Measurements from ENCODE around the gene CACNG5.

The CACNG5 gene

GRCh38 chr17:66805567-66805966 is 29.4 kb upstream of the CACNG5 start:
- Histone ChIP-seq H3K4me1 (ENCODE audit: control insufficient read depth, insufficient read depth, low read length) (no peaks in the 10 kb centered on the region), H3K4me3 (ENCODE audit: low read length) (no peak overlapping the region), H3K36me3 (ENCODE audit: insufficient read depth, low read length) (no peaks in the 10 kb centered on the region), H3K4me2 (ENCODE audit: low read length) (no peak overlapping the region), H3K9me3 (replicated peaks; ENCODE audit: low read length) (no peaks in the 10 kb centered on the region), H3K9ac (ENCODE audit: low read depth, low read length) (no peak overlapping the region), H3K27me3 (ENCODE audit: control insufficient read depth, insufficient read depth, low read length) (no peaks in the 10 kb centered on the region)

- Histone ChIP-seq H3K9ac (ENCODE audit: low read depth, low read length) (no peak overlapping the region), H3K36me3 (ENCODE audit: insufficient read depth, low read length) (no peaks in the 10 kb centered on the region), H3K4me2 (ENCODE audit: low read length) (no peak overlapping the region), H3K4me3 (ENCODE audit: low read length) (no peak overlapping the region), H3K27me3 (ENCODE audit: control insufficient read depth, insufficient read depth, low read length) (no peaks in the 10 kb centered on the region), H3K9me3 (replicated peaks; ENCODE audit: low read length) (no peaks in the 10 kb centered on the region), H3K4me1 (ENCODE audit: control insufficient read depth, insufficient read depth, low read length) (no peaks in the 10 kb centered on the region)
Observed at GRCh38 chr17:66807182-66807581, 27.7 kb upstream of the CACNG5 start.

- Histone ChIP-seq H3K4me1 (ENCODE audit: control insufficient read depth, insufficient read depth, low read length) (no peaks in the 10 kb centered on the region), H3K36me3 (ENCODE audit: insufficient read depth, low read length) (no peaks in the 10 kb centered on the region)
Observed at GRCh38 chr17:66809408-66809807, 25.5 kb upstream of the CACNG5 start.

GRCh38 chr17:66810951-66811682 is 23.8 kb upstream of the CACNG5 start:
- H3K9me3 ChIP-seq (replicated peaks; ENCODE audit: low read length), result no peaks in the 10 kb centered on the region
- peaks cover 7% of the 10 kb centered on the region for H3K27me3 ChIP-seq (ENCODE audit: control insufficient read depth, insufficient read depth, low read length)
- H3K9ac ChIP-seq (ENCODE audit: low read depth, low read length), result no peak overlapping the region
- H3K4me3 ChIP-seq (ENCODE audit: low read length), result no peak overlapping the region
- H3K4me1 ChIP-seq (ENCODE audit: control insufficient read depth, insufficient read depth, low read length), result no peaks in the 10 kb centered on the region
- no peak overlapping the region for H3K4me2 ChIP-seq (ENCODE audit: low read length)
- no peaks in the 10 kb centered on the region for H3K36me3 ChIP-seq (ENCODE audit: insufficient read depth, low read length)

More at GRCh38 chr17:66809408-66809807, 25.5 kb upstream of the CACNG5 start:
- Histone ChIP-seq H3K4me2 (ENCODE audit: low read length) (no peak overlapping the region), H3K27me3 (ENCODE audit: control insufficient read depth, insufficient read depth, low read length) (peaks cover 6% of the 10 kb centered on the region), H3K9me3 (replicated peaks; ENCODE audit: low read length) (no peaks in the 10 kb centered on the region), H3K9ac (ENCODE audit: low read depth, low read length) (no peak overlapping the region), H3K4me3 (ENCODE audit: low read length) (no peak overlapping the region)

GRCh38 chr17:66811683-66812054 is 23.2 kb upstream of the CACNG5 start:
- peaks cover 7% of the 10 kb centered on the region for H3K27me3 ChIP-seq (ENCODE audit: control insufficient read depth, insufficient read depth, low read length)

GRCh38 chr17:66812571-66812970 is 22.3 kb upstream of the CACNG5 start:
- peaks cover 7% of the 10 kb centered on the region for H3K27me3 ChIP-seq (ENCODE audit: control insufficient read depth, insufficient read depth, low read length)
- H3K4me1 ChIP-seq (ENCODE audit: control insufficient read depth, insufficient read depth, low read length), result no peaks in the 10 kb centered on the region
- H3K4me3 ChIP-seq (ENCODE audit: low read length), result no peak overlapping the region
- no peak overlapping the region for H3K4me2 ChIP-seq (ENCODE audit: low read length)
- no peak overlapping the region for H3K9ac ChIP-seq (ENCODE audit: low read depth, low read length)
- no peaks in the 10 kb centered on the region for H3K36me3 ChIP-seq (ENCODE audit: insufficient read depth, low read length)
- no peaks in the 10 kb centered on the region for H3K9me3 ChIP-seq (replicated peaks; ENCODE audit: low read length)

More at GRCh38 chr17:66811683-66812054, 23.2 kb upstream of the CACNG5 start:
- Histone ChIP-seq H3K36me3 (ENCODE audit: insufficient read depth, low read length) (no peaks in the 10 kb centered on the region), H3K4me3 (ENCODE audit: low read length) (no peak overlapping the region), H3K4me1 (ENCODE audit: control insufficient read depth, insufficient read depth, low read length) (no peaks in the 10 kb centered on the region), H3K4me2 (ENCODE audit: low read length) (no peak overlapping the region), H3K9me3 (replicated peaks; ENCODE audit: low read length) (no peaks in the 10 kb centered on the region), H3K9ac (ENCODE audit: low read depth, low read length) (no peak overlapping the region)

- no peaks in the 10 kb centered on the region for H3K9me3 ChIP-seq (replicated peaks; ENCODE audit: low read length)
- H3K4me2 ChIP-seq (ENCODE audit: low read length), result no peak overlapping the region
- H3K27me3 ChIP-seq (ENCODE audit: control insufficient read depth, insufficient read depth, low read length), result peaks cover 7% of the 10 kb centered on the region
- no peak overlapping the region for H3K9ac ChIP-seq (ENCODE audit: low read depth, low read length)
- H3K4me1 ChIP-seq (ENCODE audit: control insufficient read depth, insufficient read depth, low read length), result no peaks in the 10 kb centered on the region
- no peak overlapping the region for H3K4me3 ChIP-seq (ENCODE audit: low read length)
- no peaks in the 10 kb centered on the region for H3K36me3 ChIP-seq (ENCODE audit: insufficient read depth, low read length)
Observed at GRCh38 chr17:66813296-66813695, 21.6 kb upstream of the CACNG5 start.

- Histone ChIP-seq H3K4me2 (ENCODE audit: low read length) (no peak overlapping the region), H3K9me3 (replicated peaks; ENCODE audit: low read length) (no peaks in the 10 kb centered on the region), H3K4me3 (ENCODE audit: low read length) (no peak overlapping the region), H3K36me3 (ENCODE audit: insufficient read depth, low read length) (no peaks in the 10 kb centered on the region), H3K4me1 (ENCODE audit: control insufficient read depth, insufficient read depth, low read length) (no peaks in the 10 kb centered on the region), H3K9ac (ENCODE audit: low read depth, low read length) (no peak overlapping the region), H3K27me3 (ENCODE audit: control insufficient read depth, insufficient read depth, low read length) (peaks cover 7% of the 10 kb centered on the region)
Observed at GRCh38 chr17:66814026-66814425, 20.9 kb upstream of the CACNG5 start.

GRCh38 chr17:66814570-66814969 is 20.3 kb upstream of the CACNG5 start:
- no peak overlapping the region for H3K4me2 ChIP-seq (ENCODE audit: low read length)
- peaks cover 10% of the 10 kb centered on the region for H3K27me3 ChIP-seq (ENCODE audit: control insufficient read depth, insufficient read depth, low read length)
- H3K36me3 ChIP-seq (ENCODE audit: insufficient read depth, low read length), result no peaks in the 10 kb centered on the region
- no peak overlapping the region for H3K9ac ChIP-seq (ENCODE audit: low read depth, low read length)
- no peaks in the 10 kb centered on the region for H3K9me3 ChIP-seq (replicated peaks; ENCODE audit: low read length)
- H3K4me1 ChIP-seq (ENCODE audit: control insufficient read depth, insufficient read depth, low read length), result no peaks in the 10 kb centered on the region
- no peak overlapping the region for H3K4me3 ChIP-seq (ENCODE audit: low read length)

- no peaks in the 10 kb centered on the region for H3K9me3 ChIP-seq (replicated peaks; ENCODE audit: low read length)
- H3K27me3 ChIP-seq (ENCODE audit: control insufficient read depth, insufficient read depth, low read length), result peaks cover 24% of the 10 kb centered on the region
- no peak overlapping the region for H3K4me3 ChIP-seq (ENCODE audit: low read length)
- H3K4me2 ChIP-seq (ENCODE audit: low read length), result no peak overlapping the region
- H3K9ac ChIP-seq (ENCODE audit: low read depth, low read length), result no peak overlapping the region
- no peaks in the 10 kb centered on the region for H3K4me1 ChIP-seq (ENCODE audit: control insufficient read depth, insufficient read depth, low read length)
- H3K36me3 ChIP-seq (ENCODE audit: insufficient read depth, low read length), result no peaks in the 10 kb centered on the region
Observed at GRCh38 chr17:66817750-66818149, 17.2 kb upstream of the CACNG5 start.

- Histone ChIP-seq H3K27me3 (ENCODE audit: control insufficient read depth, insufficient read depth, low read length) (peaks cover 22% of the 10 kb centered on the region), H3K4me1 (ENCODE audit: control insufficient read depth, insufficient read depth, low read length) (no peaks in the 10 kb centered on the region), H3K4me3 (ENCODE audit: low read length) (no peak overlapping the region), H3K36me3 (ENCODE audit: insufficient read depth, low read length) (no peaks in the 10 kb centered on the region), H3K9ac (ENCODE audit: low read depth, low read length) (no peak overlapping the region), H3K4me2 (ENCODE audit: low read length) (no peak overlapping the region), H3K9me3 (replicated peaks; ENCODE audit: low read length) (no peaks in the 10 kb centered on the region)
Observed at GRCh38 chr17:66819466-66819865, 15.5 kb upstream of the CACNG5 start.

GRCh38 chr17:66822009-66822408 is 12.9 kb upstream of the CACNG5 start:
- Histone ChIP-seq H3K36me3 (ENCODE audit: insufficient read depth, low read length) (no peaks in the 10 kb centered on the region), H3K4me1 (ENCODE audit: control insufficient read depth, insufficient read depth, low read length) (no peaks in the 10 kb centered on the region), H3K4me3 (ENCODE audit: low read length) (no peak overlapping the region), H3K4me2 (ENCODE audit: low read length) (no peak overlapping the region), H3K27me3 (ENCODE audit: control insufficient read depth, insufficient read depth, low read length) (peaks cover 36% of the 10 kb centered on the region), H3K9me3 (replicated peaks; ENCODE audit: low read length) (no peaks in the 10 kb centered on the region), H3K9ac (ENCODE audit: low read depth, low read length) (no peak overlapping the region)

Measured in skeletal muscle satellite cell (primary cell).